ENCODE measurements around the gene KRTDAP. TPM values are rescaled to one million over a fixed set of nuclear protein-coding genes. Genes with fewer than 3 reads are reported as not detected.

KRTDAP gene
- total and polyA plus RNA-seq, 9 of the 15 experiments (the other 6 are each of a cell fraction or from before 2014, with no cell fraction given): not detected

GRCh38 chr19:35458731-35459391, 31.4 kb downstream of the KRTDAP start:
- no peak overlapping the region for H2AFZ ChIP-seq (ENCODE audit: low read depth, low read length)
- peak in 1 of 4 experiments; percentile 3 for DNase-seq (ENCODE audit: extremely low read depth in 1 of 4, low spot score in 3 of 4)
- ChIA-PET CTCF (ENCODE audit: low intra/inter-chr PET ratio) (interaction anchor here (0.7 kb wide), 1 partner anchor 62 kb away, joined by 3 read pairs; no protein-coding TSS in a partner anchor), POLR2A (no interaction called here)
- in situ Hi-C loops (cut with MboI) (no loop called here), intact Hi-C loops (cut with micrococcal nuclease) (no loop called here)
- H3K9ac ChIP-seq (ENCODE audit: insufficient read depth in 1 of 2, low read depth in 2 of 2, low read length in 2 of 2): no peak overlapping the region
- H3K9me1 ChIP-seq (ENCODE audit: control insufficient read depth, insufficient read depth, low read length): no peaks in the 10 kb centered on the region
- H3K4me2 ChIP-seq (ENCODE audit: insufficient read depth, low read length): no peak overlapping the region
- peaks cover 27 to 40% of the 10 kb centered on the region in 2 experiments; a peak in 4 of 5 replicates for H3K27me3 ChIP-seq (ENCODE audit: control insufficient read depth in 2 of 2, insufficient read depth in 2 of 2, low read length in 2 of 2)
- WGBS (ENCODE audit: insufficient coverage, low coverage, missing lambda C conversion rate): 9% methylated on average over 10 of the region's 10 CpGs
- H3K79me2 ChIP-seq (ENCODE audit: control insufficient read depth, insufficient read depth, low read length): no peaks in the 10 kb centered on the region
- H3K4me1 ChIP-seq (replicated peaks in 1 of 2; ENCODE audit: control insufficient read depth in 2 of 2, insufficient read depth in 2 of 2, low read length in 2 of 2): no peaks in the 10 kb centered on the region
- no peak overlapping the region for H3K4me3 ChIP-seq
- no TSS peak for BruUV-seq (replicated peaks)
- no peaks in the 10 kb centered on the region for H3K9me3 ChIP-seq (replicated peaks; ENCODE audit: control insufficient read depth, insufficient read depth, low read depth, low read length)
- no peak overlapping the region for H3K27ac ChIP-seq (ENCODE audit: extremely low read depth, low read depth, low read length)
- TF ChIP-seq SPI1 (IDR thresholded peaks at IDR 0.05; ENCODE audit: borderline replicate concordance, low read depth, low read length) (peak; percentile 93), CREB3L1 (IDR thresholded peaks at IDR 0.05; ENCODE audit: borderline replicate concordance, low read depth) (no peak)
- no peaks in the 10 kb centered on the region for H4K20me1 ChIP-seq (replicated peaks; ENCODE audit: control insufficient read depth, insufficient read depth, low read length)
- ATAC-seq: no peak
- H3K36me3 ChIP-seq (ENCODE audit: control insufficient read depth, insufficient read depth, low read length): no peaks in the 10 kb centered on the region
- FAIRE-seq: no peak

GRCh38 chr19:35458192-35458591, 32.1 kb downstream of the KRTDAP start:
- FAIRE-seq: no peak
- Histone ChIP-seq H3K4me1 (replicated peaks in 1 of 2; ENCODE audit: control insufficient read depth in 2 of 2, insufficient read depth in 2 of 2, low read length in 2 of 2) (no peaks in the 10 kb centered on the region), H3K27ac (ENCODE audit: extremely low read depth, low read depth, low read length) (no peak overlapping the region), H2AFZ (ENCODE audit: low read depth, low read length) (no peak overlapping the region), H3K4me2 (ENCODE audit: insufficient read depth, low read length) (no peak overlapping the region), H3K9me1 (ENCODE audit: control insufficient read depth, insufficient read depth, low read length) (no peaks in the 10 kb centered on the region), H3K4me3 (no peak overlapping the region), H4K20me1 (replicated peaks; ENCODE audit: control insufficient read depth, insufficient read depth, low read length) (no peaks in the 10 kb centered on the region), H3K9me3 (replicated peaks; ENCODE audit: control insufficient read depth, insufficient read depth, low read depth, low read length) (no peaks in the 10 kb centered on the region), H3K27me3 (ENCODE audit: control insufficient read depth in 2 of 2, insufficient read depth in 2 of 2, low read length in 2 of 2) (peaks cover 23 to 34% of the 10 kb centered on the region in 2 experiments; a peak in 4 of 5 replicates), H3K79me2 (ENCODE audit: control insufficient read depth, insufficient read depth, low read length) (no peaks in the 10 kb centered on the region), H3K36me3 (ENCODE audit: control insufficient read depth, insufficient read depth, low read length) (no peaks in the 10 kb centered on the region), H3K9ac (ENCODE audit: insufficient read depth in 1 of 2, low read depth in 2 of 2, low read length in 2 of 2) (no peak overlapping the region)
- DNase-seq (ENCODE audit: extremely low read depth in 1 of 4, low spot score in 3 of 4): no peak
- CTCF ChIA-PET (ENCODE audit: low intra/inter-chr PET ratio): interaction anchor here (0.7 kb wide), 1 partner anchor 61 kb away, joined by 3 read pairs; no protein-coding TSS in a partner anchor
- 0% methylated on average over 1 of the region's 1 CpG for WGBS (ENCODE audit: insufficient coverage, low coverage, missing lambda C conversion rate)
- POLR2A ChIA-PET: no interaction called here
- BruUV-seq (replicated peaks): no TSS peak
- ATAC-seq: no peak
- intact Hi-C loops (cut with micrococcal nuclease) (no loop called here), in situ Hi-C loops (cut with MboI) (no loop called here)
- TF ChIP-seq ZBTB11 (CRISPR knock-in tag; IDR thresholded peaks at IDR 0.05) (no peak), TEAD1 (CRISPR knock-in tag; IDR thresholded peaks at IDR 0.05) (no peak), DACH1 (IDR thresholded peaks at IDR 0.05; ENCODE audit: partially characterized antibody) (peak; percentile 90), BCL6 (CRISPR knock-in tag; IDR thresholded peaks at IDR 0.05) (no peak), ZNF175 (CRISPR knock-in tag; IDR thresholded peaks at IDR 0.05; ENCODE audit: low read depth) (no peak), E2F4 (CRISPR knock-in tag; IDR thresholded peaks at IDR 0.05; ENCODE audit: low read depth) (no peak)

Data from K562 (cell line).